H9 (cell line): ENCODE data around the gene ALG12. TPM values are rescaled to one million over a fixed set of nuclear protein-coding genes. Genes with fewer than 3 reads are reported as not detected.
A peak's percentile ranks its signal among the peaks of the same experiment; 100 is the strongest.

Source experiments
- DNase-seq: peaks from one replicate; pipeline ENCODE4 v3.0.0-alpha.2; 2017
- H2AFZ ChIP-seq: one replicate; pipeline ENCODE4 v1.6.1; 2013; ENCODE audit warnings: mild to moderate bottlenecking, low read length, control low read depth, moderate library complexity
- H2AK5ac ChIP-seq: 2 replicates; pipeline ENCODE4 v1.6.1; 2013; ENCODE audit warnings: low read length, control low read depth, mixed read lengths; ENCODE audit not compliant: insufficient read length
- H2BK120ac ChIP-seq: one replicate; pipeline ENCODE4 v1.6.1; 2013; ENCODE audit warnings: low read depth, mild to moderate bottlenecking, low read length, control low read depth, inconsistent platforms; ENCODE audit not compliant: poor library complexity, severe bottlenecking
- H2BK12ac ChIP-seq: 2 replicates; pipeline ENCODE4 v1.6.1; 2013; ENCODE audit warnings: low read length, control low read depth, mixed read lengths, low read depth; ENCODE audit not compliant: insufficient read length
- H2BK15ac ChIP-seq: 2 replicates; pipeline ENCODE4 v1.6.1; 2013; ENCODE audit warnings: low read depth, low read length, control low read depth
- H2BK20ac ChIP-seq: one replicate; pipeline ENCODE4 v1.6.1; 2013; ENCODE audit warnings: low read depth, mild to moderate bottlenecking, low read length, control low read depth, inconsistent platforms; ENCODE audit not compliant: poor library complexity, severe bottlenecking
- H2BK5ac ChIP-seq: 2 replicates; pipeline ENCODE4 v1.6.1; 2013; ENCODE audit warnings: low read length, control low read depth, mixed read lengths; ENCODE audit not compliant: insufficient read length
- H3K14ac ChIP-seq: 2 replicates; pipeline ENCODE4 v1.6.1; 2013; ENCODE audit warnings: low read length, control low read depth; ENCODE audit not compliant: insufficient read depth
- H3K18ac ChIP-seq: 2 replicates; pipeline ENCODE4 v1.6.1; 2013; ENCODE audit warnings: low read depth, mild to moderate bottlenecking, mixed read lengths, low read length, control low read depth; ENCODE audit not compliant: insufficient read length
- H3K23ac ChIP-seq: 2 replicates; pipeline ENCODE4 v1.6.1; 2013; ENCODE audit warnings: low read length, control low read depth, mixed read lengths, low read depth; ENCODE audit not compliant: insufficient read length
- H3K23me2 ChIP-seq: 2 replicates; pipeline ENCODE4 v1.6.1; 2013; ENCODE audit warnings: low read depth, mild to moderate bottlenecking, mixed read lengths, low read length, control low read depth; ENCODE audit not compliant: insufficient read length, poor library complexity, severe bottlenecking
- H3K27ac ChIP-seq: 2 replicates; pipeline ENCODE4 v1.5.1; 2013; ENCODE audit warnings: low read length, control low read depth, mixed read lengths, low read depth; ENCODE audit not compliant: insufficient read length
- H3K27me3 ChIP-seq: 2 replicates; pipeline ENCODE4 v1.6.1; 2013; ENCODE audit warnings: low read length, control low read depth, inconsistent platforms; ENCODE audit not compliant: insufficient read depth
- H3K4ac ChIP-seq: 2 replicates; pipeline ENCODE4 v1.6.1; 2013; ENCODE audit warnings: low read depth, mild to moderate bottlenecking, control low read depth, inconsistent platforms, low read length, moderate library complexity
- H3K4me1 ChIP-seq: 2 replicates; pipeline ENCODE4 v1.6.1; 2013; ENCODE audit warnings: low read length, control low read depth, inconsistent platforms; ENCODE audit not compliant: insufficient read depth
- H3K4me2 ChIP-seq: 2 replicates; pipeline ENCODE4 v1.6.1; 2013; ENCODE audit warnings: low read length, control low read depth, mixed read lengths; ENCODE audit not compliant: insufficient read length, insufficient read depth
- H3K56ac ChIP-seq: 2 replicates; pipeline ENCODE4 v1.6.1; 2013; ENCODE audit warnings: low read depth, mild to moderate bottlenecking, mixed read lengths, low read length, control low read depth; ENCODE audit not compliant: insufficient read length
- H3K79me1 ChIP-seq: 2 replicates; pipeline ENCODE4 v1.6.1; 2013; ENCODE audit warnings: low read depth, mild to moderate bottlenecking, moderate library complexity, low read length, control low read depth, inconsistent platforms; ENCODE audit not compliant: insufficient read depth, poor library complexity, severe bottlenecking
- H3K79me2 ChIP-seq: 2 replicates; pipeline ENCODE4 v1.6.1; 2013; ENCODE audit warnings: low read length, control low read depth, inconsistent platforms; ENCODE audit not compliant: insufficient read depth
- H3K9ac ChIP-seq: 2 replicates; pipeline ENCODE4 v1.6.1; 2013; ENCODE audit warnings: low read length, control low read depth, mixed read lengths; ENCODE audit not compliant: insufficient read length; ENCODE audit errors: extremely low read depth
- H3K9me3 ChIP-seq: one replicate; pipeline ENCODE4 v1.6.1; 2013; ENCODE audit warnings: low read depth, low read length, inconsistent platforms; ENCODE audit not compliant: control insufficient read depth
- H3T11ph ChIP-seq: one replicate; pipeline ENCODE4 v1.6.1; 2013; ENCODE audit warnings: mild to moderate bottlenecking, low read length, control low read depth, inconsistent platforms
- H4K20me1 ChIP-seq: one replicate; pipeline ENCODE4 v1.6.1; 2013; ENCODE audit not compliant: control insufficient read depth, insufficient read length, insufficient read depth
- H4K5ac ChIP-seq: 2 replicates; pipeline ENCODE4 v1.6.1; 2013; ENCODE audit warnings: low read depth, mild to moderate bottlenecking, mixed read lengths, low read length, control low read depth; ENCODE audit not compliant: insufficient read length
- H4K8ac ChIP-seq: replicated peaks from 2 replicates; pipeline ENCODE4 v1.6.1; 2013; ENCODE audit warnings: low read length, control low read depth, mixed read lengths, low read depth; ENCODE audit not compliant: insufficient read length
- H4K91ac ChIP-seq: 2 replicates; pipeline ENCODE4 v1.6.1; 2013; ENCODE audit warnings: low read depth, mild to moderate bottlenecking, moderate library complexity, mixed read lengths, low read length, control low read depth; ENCODE audit not compliant: insufficient read length
- H3K27ac Mint-ChIP-seq, 3 experiments: 2 replicates in 2 of 3; 3 replicates in 1 of 3; pipeline ENCODE4 v1.8.0; 2020 to 2021; ENCODE audit warnings: mixed read lengths in 3 of 3, mild to moderate bottlenecking in 1 of 3, moderate library complexity in 1 of 3
- H3K27me3 Mint-ChIP-seq: 2 replicates; pipeline ENCODE4 v1.8.0; 2021; ENCODE audit warnings: low read depth, mild to moderate bottlenecking, moderate library complexity, mixed read lengths
- H3K36me3 Mint-ChIP-seq, 3 experiments: 2 replicates in 2 of 3; 3 replicates in 1 of 3; pipeline ENCODE4 v1.8.0; 2020 to 2021; ENCODE audit warnings: low read depth in 3 of 3, mixed read lengths in 3 of 3; ENCODE audit not compliant: insufficient read depth in 1 of 3
- H3K4me1 Mint-ChIP-seq, 2 experiments: 2 replicates each; pipeline ENCODE4 v1.8.0; 2020; ENCODE audit warnings: mixed read lengths in 2 of 2
- H3K4me3 Mint-ChIP-seq, 2 experiments: 2 replicates in 1 of 2; 3 replicates in 1 of 2; pipeline ENCODE4 v1.8.0; 2020 to 2021; ENCODE audit warnings: mild to moderate bottlenecking in 2 of 2, mixed read lengths in 2 of 2, moderate library complexity in 1 of 2
- H3K9me3 Mint-ChIP-seq, 2 experiments: 2 replicates in 1 of 2; 3 replicates in 1 of 2; pipeline ENCODE4 v1.8.0; 2020; ENCODE audit warnings: mild to moderate bottlenecking in 2 of 2, mixed read lengths in 2 of 2, moderate library complexity in 1 of 2
- WGBS: extraction: QIAGEN DNeasy Blood & Tissue Kit; methylation state at CpG from one replicate; pipeline ENCODE4 v1.1.7; 2013; ENCODE audit warnings: missing lambda C conversion rate, low lambda C conversion rate, mixed read lengths; ENCODE audit not compliant: insufficient read length; ENCODE audit errors: extremely low coverage; 5-methylcytosine and 5-hydroxymethylcytosine counted together
- total RNA-seq: library from RNA; stranded (reverse); gene quantifications from 2 replicates; pipeline ENCODE4 v1.2.1, GENCODE V29; 2021
- TF ChIP-seq, protein P1 (sequence below): fragments of 200-600 bp; sonication (generic); conservative IDR thresholded peaks from 3 replicates; pipeline ENCODE4 v1.8.0; 2021; ENCODE audit warnings: antibody characterized with exemption, mild to moderate bottlenecking

The ALG12 gene
- total RNA-seq, 1 experiment from 2014 or later, result 19.2 TPM

DNA sequence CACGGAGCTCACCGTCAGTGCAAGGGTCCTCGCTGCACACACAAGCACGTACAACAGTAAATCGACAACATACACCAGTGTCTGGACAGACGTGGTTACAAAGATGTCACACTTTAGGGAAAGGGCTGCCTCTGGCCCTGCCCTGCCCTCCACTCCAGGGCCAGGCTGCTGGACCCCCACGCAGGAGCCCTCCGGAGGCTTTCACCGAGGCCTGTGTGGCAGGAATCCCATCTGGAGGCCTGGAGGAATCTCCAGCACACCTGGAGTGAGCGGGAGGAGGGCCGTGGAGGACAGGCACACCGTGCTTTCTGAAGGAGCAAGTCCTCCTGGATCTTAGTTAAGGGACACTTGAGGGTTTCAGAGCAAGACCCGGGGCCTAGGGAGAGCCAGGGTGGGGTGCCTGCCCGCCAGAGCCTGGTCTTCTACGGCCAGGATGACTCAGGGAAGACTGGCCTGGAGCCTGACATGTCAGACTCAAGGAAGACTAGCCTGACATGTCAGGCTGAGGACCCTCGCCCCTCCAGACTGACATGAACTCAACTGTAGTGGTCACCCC, 40.2 kb upstream of the ALG12 start:
- no peak overlapping the region for H3K27ac Mint-ChIP-seq
- H3K36me3 Mint-ChIP-seq, result peaks cover 2 to 7% (median 6%) of the 10 kb centered on the region in 3 experiments; a peak in 5 of 7 replicates
- Histone ChIP-seq H3T11ph (no peak overlapping the region), H4K91ac (no peak overlapping the region), H3K56ac (no peak overlapping the region), H3K23me2 (no peaks in the 10 kb centered on the region), H3K27ac (no peak overlapping the region), H3K4ac (no peak overlapping the region), H2BK120ac (no peak overlapping the region), H3K9me3 (no peaks in the 10 kb centered on the region), H4K5ac (no peak overlapping the region), H4K8ac (no peak overlapping the region), H2BK20ac (no peak overlapping the region), H3K23ac (no peak overlapping the region), H3K4me2 (no peak overlapping the region), H2AK5ac (no peak overlapping the region), H3K9ac (no peak overlapping the region), H3K79me1 (peaks cover 4% of the 10 kb centered on the region), H3K79me2 (peaks cover 3% of the 10 kb centered on the region; the same call in 1 of the 2 replicates), H3K14ac (no peak overlapping the region), H2BK12ac (no peak overlapping the region), H4K20me1 (no peaks in the 10 kb centered on the region), H2AFZ (no peak overlapping the region), H2BK5ac (no peak overlapping the region), H2BK15ac (no peak overlapping the region), H3K4me1 (no peaks in the 10 kb centered on the region), H3K27me3 (no peaks in the 10 kb centered on the region), H3K18ac (no peak overlapping the region)
- TF ChIP-seq, protein P1, sequence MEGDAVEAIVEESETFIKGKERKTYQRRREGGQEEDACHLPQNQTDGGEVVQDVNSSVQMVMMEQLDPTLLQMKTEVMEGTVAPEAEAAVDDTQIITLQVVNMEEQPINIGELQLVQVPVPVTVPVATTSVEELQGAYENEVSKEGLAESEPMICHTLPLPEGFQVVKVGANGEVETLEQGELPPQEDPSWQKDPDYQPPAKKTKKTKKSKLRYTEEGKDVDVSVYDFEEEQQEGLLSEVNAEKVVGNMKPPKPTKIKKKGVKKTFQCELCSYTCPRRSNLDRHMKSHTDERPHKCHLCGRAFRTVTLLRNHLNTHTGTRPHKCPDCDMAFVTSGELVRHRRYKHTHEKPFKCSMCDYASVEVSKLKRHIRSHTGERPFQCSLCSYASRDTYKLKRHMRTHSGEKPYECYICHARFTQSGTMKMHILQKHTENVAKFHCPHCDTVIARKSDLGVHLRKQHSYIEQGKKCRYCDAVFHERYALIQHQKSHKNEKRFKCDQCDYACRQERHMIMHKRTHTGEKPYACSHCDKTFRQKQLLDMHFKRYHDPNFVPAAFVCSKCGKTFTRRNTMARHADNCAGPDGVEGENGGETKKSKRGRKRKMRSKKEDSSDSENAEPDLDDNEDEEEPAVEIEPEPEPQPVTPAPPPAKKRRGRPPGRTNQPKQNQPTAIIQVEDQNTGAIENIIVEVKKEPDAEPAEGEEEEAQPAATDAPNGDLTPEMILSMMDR, result no peak
- peak overlapping the region in 1 of 2 experiments; percentile 66; a peak in 3 of 5 replicates for H3K4me3 Mint-ChIP-seq
- H3K27me3 Mint-ChIP-seq, result peaks cover 4% of the 10 kb centered on the region
- no peak for DNase-seq
- H3K4me1 Mint-ChIP-seq, result peaks cover 0 to 8% of the 10 kb centered on the region in 2 experiments; a peak in 2 of 4 replicates
- H3K9me3 Mint-ChIP-seq, result no peaks in the 10 kb centered on the region
- no CpG with 5 or more reads among the region's 16 CpGs for WGBS
